ENCODE results near the gene DMAP1. TPM values are rescaled to one million over a fixed set of nuclear protein-coding genes. Genes with fewer than 3 reads are reported as not detected.

Gene DMAP1
- total and polyA plus RNA-seq, 2 experiments from 2014 or later, result 32.6 to 40.0 TPM

- Mint-ChIP-seq H3K27me3 (ENCODE audit: insufficient read depth, low read depth, poor library complexity) (peaks cover 17% of the 10 kb centered on the region), H3K9me3 (no peaks in the 10 kb centered on the region), H3K36me3 (ENCODE audit: low read depth) (no peaks in the 10 kb centered on the region; the same call in 2 of the 3 replicates), H3K4me1 (peaks cover 65% of the 10 kb centered on the region), H3K4me3 (no peak overlapping the region; the same call in 2 of the 3 replicates), H3K27ac (no peak overlapping the region)
- TF ChIP-seq ZNF331 (CRISPR knock-in tag; IDR thresholded peaks at IDR 0.05; ENCODE audit: low read depth) (no peak), JUNB (IDR thresholded peaks at IDR 0.05; ENCODE audit: unreplicated experiment) (no peak), CREB1 (CRISPR knock-in tag; IDR thresholded peaks at IDR 0.05; ENCODE audit: low read depth) (no peak), ZNF462 (CRISPR knock-in tag; IDR thresholded peaks at IDR 0.05) (no peak), EZH2 (IDR thresholded peaks at IDR 0.05; ENCODE audit: low read depth, unreplicated experiment) (no peak), STAT1 (IDR thresholded peaks at IDR 0.05; ENCODE audit: unreplicated experiment) (no peak), REST (IDR thresholded peaks at IDR 0.05; ENCODE audit: unreplicated experiment) (no peak), EZH2phosphoT487 (IDR thresholded peaks at IDR 0.05; ENCODE audit: unreplicated experiment) (no peak), ETS1 (IDR thresholded peaks at IDR 0.05) (no peak), NANOG (IDR thresholded peaks at IDR 0.05; ENCODE audit: borderline replicate concordance) (no peak), CTCF (conservative IDR thresholded peaks at IDR 0.05; ENCODE audit: low read depth in 2 of 2) (no peak), ZNF114 (CRISPR knock-in tag; IDR thresholded peaks at IDR 0.05) (no peak), POLR2AphosphoS5 (IDR thresholded peaks at IDR 0.05; ENCODE audit: low read depth) (no peak)
- no peaks in the 10 kb centered on the region for H3K27me3 ChIP-seq (ENCODE audit: insufficient read depth)
- H3K4me3 ChIP-seq, result no peak overlapping the region
- H3K4me2 ChIP-seq, result no peak overlapping the region
- DNase-seq (ENCODE audit: low spot score) (no peak), ATAC-seq (no peak)
- H3K4me1 ChIP-seq (ENCODE audit: insufficient read depth), result peaks cover 24% of the 10 kb centered on the region
- H2AFZ ChIP-seq, result no peak overlapping the region
- no peak overlapping the region for H3K27ac ChIP-seq (ENCODE audit: low read depth)
- H3F3A ChIP-seq (replicated peaks; ENCODE audit: low read depth), result no peaks in the 10 kb centered on the region
- no peaks in the 10 kb centered on the region for H3K9me2 ChIP-seq (ENCODE audit: insufficient read depth)
- peaks cover 3% of the 10 kb centered on the region; the same call in 1 of the 2 replicates for H3K79me2 ChIP-seq (replicated peaks; ENCODE audit: insufficient read depth)
- no peaks in the 10 kb centered on the region for H3K36me3 ChIP-seq (ENCODE audit: insufficient read depth)
- peaks cover 15% of the 10 kb centered on the region for H4K20me1 ChIP-seq (replicated peaks; ENCODE audit: insufficient read depth)
These were observed 49.7 kb downstream of the DMAP1 start for GRCh38 chr1:44262816-44263567.

All from GM23338 (cell line).